ENCODE results near the gene SERPINA4. TPM values are rescaled to one million over a fixed set of nuclear protein-coding genes. Genes with fewer than 3 reads are reported as not detected.

Gene SERPINA4
- total and polyA plus RNA-seq, 2 of the 13 experiments (the other 11 are each of a cell fraction or from before 2014, with no cell fraction given), result 39.1 to 57.8 TPM

- TF ChIP-seq, protein P1, sequence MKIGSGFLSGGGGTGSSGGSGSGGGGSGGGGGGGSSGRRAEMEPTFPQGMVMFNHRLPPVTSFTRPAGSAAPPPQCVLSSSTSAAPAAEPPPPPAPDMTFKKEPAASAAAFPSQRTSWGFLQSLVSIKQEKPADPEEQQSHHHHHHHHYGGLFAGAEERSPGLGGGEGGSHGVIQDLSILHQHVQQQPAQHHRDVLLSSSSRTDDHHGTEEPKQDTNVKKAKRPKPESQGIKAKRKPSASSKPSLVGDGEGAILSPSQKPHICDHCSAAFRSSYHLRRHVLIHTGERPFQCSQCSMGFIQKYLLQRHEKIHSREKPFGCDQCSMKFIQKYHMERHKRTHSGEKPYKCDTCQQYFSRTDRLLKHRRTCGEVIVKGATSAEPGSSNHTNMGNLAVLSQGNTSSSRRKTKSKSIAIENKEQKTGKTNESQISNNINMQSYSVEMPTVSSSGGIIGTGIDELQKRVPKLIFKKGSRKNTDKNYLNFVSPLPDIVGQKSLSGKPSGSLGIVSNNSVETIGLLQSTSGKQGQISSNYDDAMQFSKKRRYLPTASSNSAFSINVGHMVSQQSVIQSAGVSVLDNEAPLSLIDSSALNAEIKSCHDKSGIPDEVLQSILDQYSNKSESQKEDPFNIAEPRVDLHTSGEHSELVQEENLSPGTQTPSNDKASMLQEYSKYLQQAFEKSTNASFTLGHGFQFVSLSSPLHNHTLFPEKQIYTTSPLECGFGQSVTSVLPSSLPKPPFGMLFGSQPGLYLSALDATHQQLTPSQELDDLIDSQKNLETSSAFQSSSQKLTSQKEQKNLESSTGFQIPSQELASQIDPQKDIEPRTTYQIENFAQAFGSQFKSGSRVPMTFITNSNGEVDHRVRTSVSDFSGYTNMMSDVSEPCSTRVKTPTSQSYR (CRISPR knock-in tag; IDR thresholded peaks at IDR 0.05; ENCODE audit: borderline replicate concordance), result peak; percentile 91; the same call in 1 of the 2 replicates
- peak; percentile 96 for TF ChIP-seq PAF1 (CRISPR knock-in tag; IDR thresholded peaks at IDR 0.05)
- no peak for TF ChIP-seq ZNF180 (CRISPR knock-in tag; IDR thresholded peaks at IDR 0.05; ENCODE audit: borderline replicate concordance, low read depth)
- TF ChIP-seq ZNF407 (CRISPR knock-in tag; IDR thresholded peaks at IDR 0.05; ENCODE audit: not compliant biosample characterization), result peak; percentile 80
- peak; percentile 98 for TF ChIP-seq NR1H2 (CRISPR knock-in tag; IDR thresholded peaks at IDR 0.05; ENCODE audit: borderline replicate concordance, low read depth)
- TF ChIP-seq ZBTB7B (CRISPR knock-in tag; IDR thresholded peaks at IDR 0.05), result peak; percentile 100
- TF ChIP-seq, protein P2, sequence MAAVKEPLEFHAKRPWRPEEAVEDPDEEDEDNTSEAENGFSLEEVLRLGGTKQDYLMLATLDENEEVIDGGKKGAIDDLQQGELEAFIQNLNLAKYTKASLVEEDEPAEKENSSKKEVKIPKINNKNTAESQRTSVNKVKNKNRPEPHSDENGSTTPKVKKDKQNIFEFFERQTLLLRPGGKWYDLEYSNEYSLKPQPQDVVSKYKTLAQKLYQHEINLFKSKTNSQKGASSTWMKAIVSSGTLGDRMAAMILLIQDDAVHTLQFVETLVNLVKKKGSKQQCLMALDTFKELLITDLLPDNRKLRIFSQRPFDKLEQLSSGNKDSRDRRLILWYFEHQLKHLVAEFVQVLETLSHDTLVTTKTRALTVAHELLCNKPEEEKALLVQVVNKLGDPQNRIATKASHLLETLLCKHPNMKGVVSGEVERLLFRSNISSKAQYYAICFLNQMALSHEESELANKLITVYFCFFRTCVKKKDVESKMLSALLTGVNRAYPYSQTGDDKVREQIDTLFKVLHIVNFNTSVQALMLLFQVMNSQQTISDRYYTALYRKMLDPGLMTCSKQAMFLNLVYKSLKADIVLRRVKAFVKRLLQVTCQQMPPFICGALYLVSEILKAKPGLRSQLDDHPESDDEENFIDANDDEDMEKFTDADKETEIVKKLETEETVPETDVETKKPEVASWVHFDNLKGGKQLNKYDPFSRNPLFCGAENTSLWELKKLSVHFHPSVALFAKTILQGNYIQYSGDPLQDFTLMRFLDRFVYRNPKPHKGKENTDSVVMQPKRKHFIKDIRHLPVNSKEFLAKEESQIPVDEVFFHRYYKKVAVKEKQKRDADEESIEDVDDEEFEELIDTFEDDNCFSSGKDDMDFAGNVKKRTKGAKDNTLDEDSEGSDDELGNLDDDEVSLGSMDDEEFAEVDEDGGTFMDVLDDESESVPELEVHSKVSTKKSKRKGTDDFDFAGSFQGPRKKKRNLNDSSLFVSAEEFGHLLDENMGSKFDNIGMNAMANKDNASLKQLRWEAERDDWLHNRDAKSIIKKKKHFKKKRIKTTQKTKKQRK (IDR thresholded peaks at IDR 0.05; ENCODE audit: low read length), result no peak
- peak; percentile 94; the same call in 1 of the 2 replicates for TF ChIP-seq ZNF33A (CRISPR knock-in tag; IDR thresholded peaks at IDR 0.05; ENCODE audit: borderline replicate concordance)
- TF ChIP-seq ZSCAN31 (CRISPR knock-in tag; IDR thresholded peaks at IDR 0.05; ENCODE audit: low read depth), result no peak
- peak; percentile 92 for TF ChIP-seq BRF2 (CRISPR knock-in tag; IDR thresholded peaks at IDR 0.05)
- no peak for TF ChIP-seq PCBP1 (IDR thresholded peaks at IDR 0.05; ENCODE audit: borderline replicate concordance, low read depth, low read length)
- TF ChIP-seq GABPB1 (CRISPR knock-in tag; IDR thresholded peaks at IDR 0.05), result peak; percentile 67
These were observed 32.6 kb downstream of the SERPINA4 start (continued) for GRCh38 chr14:94593749-94594431.

All from HepG2 (cell line).